Epithelial cell of prostate (primary cell): ENCODE results near the gene RAB3GAP1.
"Not testable (repeated sequence)": the region's sequence is repeated elsewhere in the genome, so short reads cannot be mapped to it uniquely, and the experiment has no call there.

Source experiments
- DNase-seq: peaks from one replicate; pipeline ENCODE4 v3.0.0-alpha.2; 2011; ENCODE audit warnings: low read depth, low spot score
- H3K27ac ChIP-seq: fragments of 450-650 bp; 2 replicates; pipeline ENCODE4 v1.5.1; 2017; ENCODE audit warnings: mild to moderate bottlenecking

The RAB3GAP1 gene

DNA sequence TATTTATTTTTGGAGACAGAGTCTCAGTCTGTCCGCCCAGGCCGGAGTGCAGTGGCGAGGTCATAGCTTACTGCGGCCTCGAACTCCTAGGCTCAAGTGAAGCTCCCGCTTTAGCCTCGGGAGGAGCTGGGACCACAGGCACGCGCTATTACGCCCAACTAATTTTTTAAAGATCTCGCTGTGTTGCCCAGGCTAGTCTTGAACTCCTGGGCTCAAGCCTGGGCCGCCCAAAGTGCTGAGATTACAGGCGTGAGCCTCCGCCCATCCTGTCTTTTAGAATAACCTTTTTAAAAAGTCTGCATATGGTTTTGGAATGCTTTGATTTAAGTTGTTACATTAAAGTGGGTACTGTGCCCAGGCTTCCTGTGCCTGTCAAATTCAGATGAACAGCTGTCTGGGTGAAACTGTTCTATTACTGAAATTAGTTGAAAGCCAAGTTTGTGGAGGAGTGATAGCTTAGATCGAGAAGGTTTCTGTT lies 944 bp downstream of the RAB3GAP1 start:
- peak overlapping the region; percentile 96 for H3K27ac ChIP-seq
- DNase-seq, result no peak

DNA sequence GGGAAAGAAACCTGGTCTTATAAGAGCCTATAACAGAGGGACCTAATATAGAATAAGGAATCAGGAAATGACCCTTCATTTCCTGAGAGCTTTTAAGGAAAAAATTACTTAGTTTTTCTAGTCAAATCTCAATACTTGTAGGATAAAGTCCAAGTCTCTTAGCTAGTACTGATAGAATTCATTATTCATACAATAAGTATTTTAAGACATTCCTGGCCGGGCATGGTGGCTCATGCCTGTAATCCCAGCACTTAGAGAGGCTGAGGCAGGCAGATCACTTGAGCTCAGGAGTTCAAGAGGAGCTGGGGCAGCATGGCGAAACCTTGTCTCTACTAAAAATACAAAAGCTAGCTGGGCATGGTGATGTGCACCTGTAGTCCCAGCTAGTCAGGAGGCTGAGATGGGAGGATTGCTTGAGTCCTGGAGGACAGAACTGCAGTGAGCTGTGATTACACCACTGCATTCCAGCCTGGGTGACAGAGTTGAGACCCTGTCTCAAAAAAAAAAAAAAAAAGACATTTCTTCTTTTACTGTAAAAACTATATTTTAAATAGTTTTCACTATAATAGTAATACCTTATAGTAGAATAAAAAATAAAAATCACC lies 3.2 kb downstream of the RAB3GAP1 start:
- H3K27ac ChIP-seq, result peak overlapping the region; percentile 96
- no peak for DNase-seq

DNA sequence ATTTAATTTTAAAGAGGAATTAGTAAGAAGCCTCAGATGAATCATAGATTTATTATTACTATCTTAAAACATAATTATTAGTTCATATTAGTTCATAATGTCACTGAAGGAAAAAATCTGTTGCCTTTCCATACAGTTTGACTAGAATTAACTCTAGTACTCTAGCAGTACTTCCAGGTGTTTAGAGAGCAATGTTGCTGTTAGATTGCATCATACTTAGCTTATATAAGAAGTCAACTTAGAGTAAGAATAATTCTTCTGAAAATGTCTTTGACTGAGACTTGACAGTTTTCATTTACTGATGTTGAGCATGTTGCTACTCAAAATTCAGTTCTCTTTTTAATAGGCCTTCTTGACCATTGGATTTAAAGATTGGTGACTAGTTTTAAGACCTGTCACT lies 4.7 kb downstream of the RAB3GAP1 start:
- DNase-seq, result no peak
- H3K27ac ChIP-seq, result peak overlapping the region; percentile 96

DNA sequence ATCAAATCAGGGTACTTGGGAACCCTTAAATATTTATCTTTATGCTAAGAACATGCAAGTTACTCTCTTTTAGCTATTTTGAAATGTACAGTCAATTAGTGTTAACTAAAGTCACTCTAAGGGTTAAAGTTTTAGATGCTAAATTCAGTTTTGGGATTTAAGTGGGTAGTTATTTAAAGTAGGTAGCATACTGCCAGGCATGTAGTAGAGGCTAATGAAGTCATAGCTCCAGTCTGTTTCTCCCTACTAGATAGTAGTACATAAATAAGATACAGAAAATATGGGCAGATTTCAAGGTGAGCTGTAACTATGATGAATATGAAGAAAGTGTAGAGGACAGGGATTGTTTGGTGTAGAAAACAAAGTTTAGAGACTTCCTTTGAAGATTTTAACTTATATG lies 7.5 kb downstream of the RAB3GAP1 start:
- DNase-seq, result no peak
- no peak overlapping the region for H3K27ac ChIP-seq

DNA sequence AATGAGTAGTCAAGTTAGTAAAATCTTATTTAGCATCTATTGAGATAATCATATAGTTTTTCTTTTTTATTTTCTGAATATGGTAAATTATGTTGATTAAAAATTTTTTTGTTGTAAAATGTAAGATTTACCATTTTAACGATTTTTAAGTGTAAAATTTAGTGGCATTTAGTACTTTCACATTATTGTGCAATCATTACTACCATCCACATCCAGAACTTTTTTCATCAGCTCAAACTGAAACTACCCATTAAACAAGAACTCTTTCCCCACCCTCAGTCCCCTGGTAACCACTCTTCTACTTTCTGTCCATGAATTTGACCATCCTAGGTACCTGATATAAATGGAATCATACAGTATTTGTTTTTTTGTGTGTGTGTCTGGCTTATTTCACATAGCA lies 11.1 kb downstream of the RAB3GAP1 start:
- H3K27ac ChIP-seq, result no peak overlapping the region
- DNase-seq, result no peak

DNA sequence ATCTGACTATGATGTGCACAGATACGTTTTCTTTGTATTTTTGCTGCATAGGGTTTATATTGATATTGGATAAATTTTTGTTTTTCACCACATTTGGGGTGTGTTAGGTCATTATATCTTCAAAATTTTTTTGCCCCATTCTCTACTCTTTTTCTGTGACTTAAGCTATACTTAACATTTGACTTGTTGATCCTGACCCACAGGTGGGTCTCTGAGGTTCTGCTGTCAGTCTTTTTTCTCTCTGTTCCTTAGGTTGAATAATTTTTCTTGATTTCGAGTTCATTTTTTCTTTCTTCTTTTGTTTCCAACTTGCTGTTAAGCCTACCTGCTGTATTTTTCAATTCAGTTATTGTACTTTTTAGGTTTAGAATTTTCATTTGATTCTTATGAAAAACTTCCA lies 12.1 kb downstream of the RAB3GAP1 start:
- DNase-seq, result no peak
- no peak overlapping the region for H3K27ac ChIP-seq

DNA sequence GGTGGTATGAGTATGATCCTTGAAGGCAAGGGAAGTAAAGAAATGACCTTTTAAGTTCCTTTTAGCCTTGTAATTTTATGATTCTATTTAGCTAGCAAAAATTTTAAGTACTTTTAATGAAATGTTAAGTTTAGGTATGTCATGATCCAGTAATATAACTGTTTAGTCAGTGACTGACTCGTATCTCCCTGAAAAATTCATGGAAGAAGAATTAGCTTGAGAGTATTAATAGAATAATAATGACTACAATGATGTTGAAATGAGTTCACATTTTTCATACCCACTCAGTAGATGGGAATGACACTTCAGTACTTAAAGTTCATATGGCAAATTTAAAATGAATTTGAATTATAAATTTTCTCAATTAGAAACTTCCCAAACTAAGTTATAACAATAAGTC lies 14.6 kb downstream of the RAB3GAP1 start:
- H3K27ac ChIP-seq, result peak overlapping the region; percentile 24
- no peak for DNase-seq

DNA sequence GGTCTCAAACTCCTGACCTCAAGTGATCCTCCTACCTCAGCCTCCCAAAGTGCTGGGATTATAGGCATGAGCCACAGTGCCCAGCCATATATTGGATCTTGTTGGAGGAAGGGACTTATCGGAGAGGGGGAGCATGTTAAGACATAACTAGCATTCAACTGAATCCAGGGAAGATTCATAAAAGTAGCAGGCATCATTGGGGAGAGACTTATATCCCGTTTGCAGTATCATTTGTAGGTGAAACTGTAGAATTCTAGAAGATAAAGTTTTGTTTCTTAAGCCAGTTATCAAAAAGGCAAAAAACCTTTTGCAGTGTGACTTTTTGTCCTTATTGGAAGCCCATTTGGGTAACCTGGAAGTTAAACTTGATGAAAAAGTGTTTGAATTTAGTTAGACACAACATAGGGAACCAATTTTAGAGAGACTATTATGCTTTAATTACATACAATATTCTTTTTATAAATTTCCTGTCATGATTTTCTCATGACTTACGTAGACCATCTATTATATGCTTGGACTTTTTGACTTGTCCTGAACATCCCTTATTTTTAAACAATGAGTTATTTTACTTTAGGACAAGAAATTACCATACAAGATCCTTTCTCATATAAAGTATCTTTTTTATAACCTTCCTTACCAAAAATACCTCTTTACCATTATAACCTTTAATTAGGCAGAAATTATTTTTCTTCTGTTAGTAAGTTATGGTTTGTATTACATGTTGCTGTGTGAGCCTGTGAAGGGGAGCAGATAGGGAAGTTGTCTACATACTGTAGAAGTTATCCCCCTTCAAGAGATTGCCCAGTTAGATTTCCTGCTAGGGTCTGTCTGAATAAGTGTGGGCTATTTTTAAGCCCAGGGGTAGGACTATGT lies 20.3 kb downstream of the RAB3GAP1 start:
- DNase-seq, result no peak
- H3K27ac ChIP-seq, result no peak overlapping the region

DNA sequence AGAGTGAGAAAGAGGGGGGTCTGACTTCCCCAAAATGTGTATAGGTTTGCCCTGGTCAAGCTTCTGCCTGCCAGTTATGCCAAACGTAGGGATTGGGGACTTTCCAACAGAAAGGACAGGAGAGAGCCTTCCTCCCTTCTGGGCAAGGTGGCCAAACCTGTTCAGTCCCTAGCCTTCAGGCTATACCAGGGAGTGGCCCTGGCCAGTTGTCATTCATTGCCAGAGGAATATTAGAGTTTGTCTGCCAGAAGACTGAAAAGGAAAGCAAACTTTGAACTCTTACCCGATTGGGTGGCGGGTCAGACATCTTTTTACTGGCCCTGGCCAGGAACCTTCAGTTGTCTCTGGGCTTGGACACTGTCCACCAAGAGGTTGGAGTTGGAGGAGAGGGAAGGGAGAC lies 22.1 kb downstream of the RAB3GAP1 start:
- H3K27ac ChIP-seq, result peak overlapping the region; percentile 16
- DNase-seq, result no peak

DNA sequence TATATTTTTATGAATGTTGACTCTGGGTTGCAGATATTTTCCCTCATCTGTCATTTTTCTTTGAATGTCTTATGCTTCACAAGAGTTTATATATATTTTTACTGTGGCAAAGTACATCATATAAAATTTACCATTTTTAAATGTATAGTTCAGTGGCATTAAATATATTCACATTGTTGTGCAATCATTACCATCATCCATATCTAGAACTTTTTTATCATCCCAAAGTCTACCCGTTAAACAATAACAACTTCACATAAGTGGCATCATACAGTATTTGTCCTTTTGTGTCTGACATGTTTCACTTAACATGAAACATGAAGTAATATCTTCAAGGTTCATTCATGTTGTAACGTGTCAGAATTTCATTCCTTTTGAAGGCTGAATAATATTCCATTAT lies 24.5 kb downstream of the RAB3GAP1 start:
- no peak overlapping the region for H3K27ac ChIP-seq
- no peak for DNase-seq

DNA sequence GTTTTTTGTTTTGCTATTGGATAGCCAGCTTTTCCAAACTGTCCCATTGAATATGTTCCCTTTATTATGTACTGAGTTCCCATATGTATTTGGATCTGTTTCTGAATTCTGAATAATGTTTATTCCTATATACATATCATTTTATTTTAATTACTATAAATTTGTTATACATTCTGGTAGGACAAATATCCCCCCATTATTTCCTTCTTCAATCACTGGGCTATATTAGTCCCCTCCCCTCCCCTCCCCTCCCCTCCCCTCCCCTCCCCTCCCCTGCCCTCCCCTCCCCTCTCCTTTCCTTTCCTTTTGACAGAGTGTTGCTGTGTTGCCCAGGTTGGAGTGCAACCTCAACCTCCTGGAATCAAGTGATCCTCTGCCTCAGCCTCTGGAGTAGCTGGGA lies 26.3 kb downstream of the RAB3GAP1 start:
- no peak for DNase-seq
- H3K27ac ChIP-seq, result no peak overlapping the region

DNA sequence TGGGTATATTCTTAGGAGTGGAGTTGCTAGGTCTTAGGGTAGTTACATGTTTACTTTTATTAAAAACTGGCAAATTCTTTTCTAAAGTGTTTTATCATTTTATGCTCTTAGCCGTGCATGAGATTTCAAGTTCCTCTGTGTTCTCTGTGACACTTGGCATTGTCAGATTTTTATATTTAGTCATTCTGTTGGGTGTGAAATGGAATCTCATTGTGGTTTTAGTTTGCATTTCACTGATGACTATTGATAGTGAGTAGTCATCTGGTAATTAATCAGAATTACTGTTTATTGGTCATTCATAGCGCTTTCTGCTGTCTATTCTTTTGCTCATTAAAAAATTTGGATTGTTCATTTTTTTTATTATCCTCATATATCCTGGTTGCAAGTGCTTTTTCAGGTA lies 34.1 kb downstream of the RAB3GAP1 start:
- H3K27ac ChIP-seq, result no peak overlapping the region
- no peak for DNase-seq

DNA sequence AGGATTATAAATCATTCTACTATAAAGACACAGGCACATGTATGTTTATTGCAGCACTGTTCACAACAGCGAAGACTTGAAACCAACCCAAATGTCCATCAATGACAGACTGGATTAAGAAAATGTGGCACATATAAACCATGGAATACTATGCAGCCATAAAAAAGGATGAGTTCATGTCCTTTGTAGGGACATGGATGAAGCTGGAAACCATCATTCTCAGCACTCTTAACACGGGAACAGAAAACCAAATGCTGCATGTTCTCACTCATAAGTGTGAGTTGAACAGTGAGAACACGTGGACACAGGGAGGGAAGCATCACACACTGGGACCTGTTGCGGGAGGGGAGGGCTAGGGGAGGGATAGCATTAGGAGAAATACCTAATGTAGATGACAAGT lies 37.5 kb downstream of the RAB3GAP1 start:
- DNase-seq, H3K27ac ChIP-seq: not testable (repeated sequence)

DNA sequence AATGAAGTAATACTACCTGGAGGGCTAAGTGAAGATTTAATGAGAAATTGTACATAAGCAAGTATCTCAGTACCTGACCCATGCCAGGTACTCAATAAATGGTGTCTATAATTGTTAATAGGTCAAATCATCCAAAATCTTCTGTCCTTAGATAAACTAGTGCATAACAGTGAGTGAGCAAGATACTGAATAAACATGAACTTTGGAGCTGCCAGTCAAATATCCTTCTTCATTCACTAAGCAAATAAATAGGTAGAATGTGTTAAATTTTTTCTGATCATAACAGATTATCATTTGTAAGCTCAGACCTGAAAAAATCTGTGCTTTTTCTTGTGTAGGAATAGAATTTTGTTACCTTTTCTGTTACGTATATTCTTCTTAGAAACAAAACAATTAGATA lies 39.6 kb downstream of the RAB3GAP1 start:
- H3K27ac ChIP-seq, result no peak overlapping the region
- DNase-seq, result no peak

DNA sequence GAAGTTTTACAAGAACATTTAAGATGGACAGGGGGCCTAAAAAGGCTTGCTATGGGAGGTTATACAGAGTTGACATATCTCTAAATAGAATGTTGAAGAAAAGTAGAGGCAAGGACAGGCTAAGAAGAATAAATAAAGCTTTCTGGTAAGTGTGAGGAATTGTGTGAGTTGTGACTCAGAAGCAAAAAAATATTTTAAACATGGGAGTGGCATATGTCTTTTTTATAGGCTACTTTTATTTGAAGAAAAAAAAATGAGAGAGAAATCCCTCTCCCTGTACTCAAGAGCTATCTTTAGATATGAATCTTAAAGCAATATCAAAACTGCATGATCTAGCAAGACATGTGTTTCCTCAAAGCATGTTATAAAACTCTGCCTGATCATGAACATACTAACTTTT lies 41.1 kb downstream of the RAB3GAP1 start:
- no peak for DNase-seq

DNA sequence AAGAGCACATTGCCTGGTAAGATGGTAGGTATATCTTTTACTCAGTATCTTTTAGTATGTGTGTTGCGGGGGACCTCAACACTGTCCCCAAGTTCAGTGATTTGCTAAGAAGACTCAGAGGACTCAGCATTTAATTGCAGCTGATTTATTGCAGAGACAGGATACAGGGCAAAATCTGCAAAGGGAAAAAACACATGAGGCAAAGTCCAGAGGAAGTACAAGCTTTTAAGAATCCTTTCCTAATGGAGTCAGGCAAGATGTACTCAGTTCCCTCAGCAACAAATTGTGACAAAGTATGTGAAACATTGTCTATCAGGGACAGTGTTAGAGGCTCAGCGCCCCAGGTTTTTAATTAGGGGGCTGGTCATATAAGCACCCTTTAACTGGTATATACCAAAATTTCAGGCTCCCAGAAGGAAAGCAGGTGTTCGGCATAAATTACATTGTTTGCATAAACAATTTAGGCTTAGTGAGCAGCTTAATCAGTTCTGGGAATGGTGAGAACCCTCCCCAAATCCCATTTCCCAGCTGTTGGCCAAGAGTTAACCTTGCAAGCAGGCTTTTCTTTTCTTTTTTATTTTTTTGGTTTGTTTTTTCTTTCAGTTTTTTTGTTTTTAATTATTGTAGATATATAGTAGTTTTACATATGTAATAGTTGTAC lies 41.7 kb downstream of the RAB3GAP1 start:
- H3K27ac ChIP-seq, result peak overlapping the region; percentile 2
- DNase-seq, result no peak

More for the DNA sequence above, 41.1 kb downstream of the RAB3GAP1 start:
- H3K27ac ChIP-seq, result peak overlapping the region; percentile 2

DNA sequence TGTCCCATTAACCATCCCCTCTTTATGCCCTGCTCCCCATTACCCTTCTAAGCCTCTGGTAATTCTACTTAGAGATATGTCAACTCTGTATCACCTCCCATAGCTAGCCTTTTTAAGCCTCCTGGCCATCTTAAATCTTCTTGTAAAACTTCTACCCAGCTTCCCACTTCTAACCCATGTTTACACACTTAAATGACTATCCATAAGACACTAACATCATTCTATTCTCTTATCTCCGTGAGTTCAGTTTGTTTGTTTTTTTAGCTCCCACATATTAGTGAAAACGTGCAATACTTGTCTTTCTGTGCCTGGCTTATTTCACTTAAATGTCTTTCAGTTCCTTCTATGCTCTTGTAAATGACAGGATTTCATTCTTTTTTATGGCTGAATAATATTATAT lies 42.4 kb downstream of the RAB3GAP1 start:
- peak overlapping the region; percentile 25 for H3K27ac ChIP-seq
- no peak for DNase-seq

DNA sequence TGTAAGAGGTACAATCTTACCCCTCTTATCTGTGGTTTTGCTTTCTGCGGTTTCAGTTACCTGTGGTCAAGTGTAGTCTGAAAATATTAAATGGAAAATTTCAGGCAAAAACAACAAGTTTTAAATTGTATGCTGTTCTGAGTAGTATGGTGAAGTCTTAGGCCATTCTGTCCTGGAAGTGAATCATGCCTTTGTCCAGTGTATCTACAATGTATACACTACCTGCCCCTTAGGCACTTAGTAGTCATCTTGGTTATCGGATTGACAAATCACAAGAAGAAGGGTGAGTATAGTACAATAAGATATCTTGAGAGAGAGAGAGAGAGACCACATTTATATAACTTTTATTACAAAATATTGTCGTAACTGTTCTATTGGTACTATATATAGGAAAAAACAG lies 43.5 kb downstream of the RAB3GAP1 start:
- DNase-seq, result no peak
- H3K27ac ChIP-seq, result peak overlapping the region; percentile 25

DNA sequence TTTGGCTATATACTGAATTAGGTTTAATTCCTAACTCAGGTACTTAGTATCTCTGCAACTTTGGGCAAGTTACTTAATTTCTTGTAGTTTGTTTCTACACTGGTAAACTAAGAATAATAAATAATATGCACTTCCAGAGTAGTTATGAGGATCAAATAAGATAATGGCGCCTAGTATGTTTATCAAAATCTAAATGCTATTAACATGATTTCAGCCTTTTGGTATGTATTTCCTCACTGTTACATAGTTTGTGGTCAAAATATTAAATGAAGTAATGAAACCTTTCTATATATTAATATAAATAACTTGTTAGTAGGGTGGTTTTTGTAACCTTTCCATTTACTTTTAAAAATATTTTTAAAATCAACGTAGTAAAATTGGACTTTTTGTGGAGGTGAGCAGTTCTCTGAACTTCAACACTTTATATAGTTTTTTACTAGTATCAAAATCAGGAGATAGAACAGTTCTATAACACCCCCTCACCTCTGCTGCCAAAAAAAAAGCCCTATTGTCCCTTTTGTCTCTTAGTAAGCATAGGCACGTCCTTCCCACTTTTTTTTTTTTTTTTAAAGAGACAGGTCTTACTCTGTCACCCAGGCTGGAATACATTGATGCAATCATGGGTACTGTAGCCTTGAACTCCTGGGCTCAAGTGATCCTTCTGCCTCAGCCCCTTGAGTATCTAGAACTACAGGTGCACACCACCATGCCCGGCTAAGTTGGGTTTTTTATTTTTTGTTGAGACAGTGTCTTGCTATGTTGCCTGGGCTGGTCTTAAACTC lies 44.8 kb downstream of the RAB3GAP1 start:
- no peak for DNase-seq
- H3K27ac ChIP-seq, result no peak overlapping the region

DNA sequence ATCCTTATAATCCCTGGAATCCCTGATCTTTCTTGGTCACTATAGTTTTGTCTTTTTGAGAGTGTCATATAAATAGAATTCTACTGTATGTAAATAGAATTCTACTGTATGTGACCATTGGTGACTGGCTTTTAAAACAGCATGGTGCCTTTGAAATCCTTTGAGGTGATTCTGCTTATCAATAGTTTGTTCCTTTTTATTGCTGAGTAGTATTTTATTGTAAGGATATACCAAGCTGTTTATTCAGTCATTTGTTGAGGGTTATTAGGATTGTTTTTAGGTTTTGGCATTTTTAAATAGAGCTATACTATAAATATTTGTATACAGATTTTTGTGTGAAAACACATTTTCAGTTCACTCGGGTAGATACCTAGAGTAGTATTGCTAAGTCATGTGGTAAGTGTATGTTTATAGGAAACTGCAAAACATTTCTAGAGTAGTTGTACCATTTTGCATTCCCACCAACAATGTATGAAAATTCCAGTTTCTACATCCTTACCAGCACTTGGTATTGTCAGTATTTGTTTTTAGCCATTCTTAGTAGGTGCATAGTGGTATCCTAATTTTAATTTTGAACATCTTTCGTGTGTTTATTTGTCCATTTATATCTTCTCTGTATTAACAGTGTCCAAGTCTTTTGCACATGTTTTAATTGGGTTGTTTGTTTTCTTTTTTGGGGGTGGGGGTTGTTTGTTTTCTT lies 45.6 kb downstream of the RAB3GAP1 start:
- no peak overlapping the region for H3K27ac ChIP-seq
- DNase-seq, result no peak
